Left renal pelvis (tissue), 4 donors: ENCODE results near the gene LOX. TPM values are rescaled to one million over a fixed set of nuclear protein-coding genes. Genes with fewer than 3 reads are reported as not detected.

Experiments used
- DNase-seq, 4 donors: peaks; one replicate each; pipeline ENCODE4 v3.0.0-alpha.2; 2013; ENCODE audit warnings: low read depth in 4 of 4, low spot score in 3 of 4
- polyA plus RNA-seq, 4 donors: library from polyadenylated mRNA; unstranded; fragments of 120-200 nt; gene quantifications; one replicate each; pipeline ENCODE4 v1.2.1, GENCODE V29; 2013; ENCODE audit not compliant: insufficient read length in 4 of 4

The LOX gene
- polyA plus RNA-seq, 4 donors, result 41.6 to 156 (median 49.0) TPM

- DNase-seq, result no peak
Observed at GRCh38 chr5:122056913-122057312, 21.1 kb downstream of the LOX start.

- no peak for DNase-seq
Observed at GRCh38 chr5:122054266-122054665, 23.8 kb downstream of the LOX start.

GRCh38 chr5:122053181-122054109 is 24.6 kb downstream of the LOX start:
- DNase-seq, result no peak

- no peak for DNase-seq
Observed at GRCh38 chr5:122051569-122051968, 26.5 kb downstream of the LOX start.

GRCh38 chr5:122050959-122051358 is 27.1 kb downstream of the LOX start:
- no peak for DNase-seq

- DNase-seq, result no peak
Observed at GRCh38 chr5:122040636-122041302, 37.3 kb downstream of the LOX start.

- no peak for DNase-seq
Observed at GRCh38 chr5:122036326-122036725, 41.7 kb downstream of the LOX start.

- DNase-seq, result no peak
Observed at GRCh38 chr5:122035913-122036312, 42.1 kb downstream of the LOX start.

- DNase-seq, result no peak
Observed at GRCh38 chr5:122031836-122032235, 46.2 kb downstream of the LOX start.

GRCh38 chr5:122030251-122030650 is 47.8 kb downstream of the LOX start:
- no peak for DNase-seq

- no peak for DNase-seq
Observed at GRCh38 chr5:122029818-122030217, 48.2 kb downstream of the LOX start.

- DNase-seq, result no peak
Observed at GRCh38 chr5:122022966-122023365, 55.1 kb downstream of the LOX start.

- DNase-seq, result no peak
Observed at GRCh38 chr5:122019919-122020590, 58.0 kb downstream of the LOX start.

- no peak for DNase-seq
Observed at GRCh38 chr5:122015471-122015870, 62.6 kb downstream of the LOX start.

GRCh38 chr5:122014236-122014935 is 63.7 kb downstream of the LOX start:
- no peak for DNase-seq

Other genes starting within 250 kb of the LOX start
- not detected for gene FTMT, start 226.4 kb downstream of the LOX start, polyA plus RNA-seq
- 10 to 100 TPM; 13.3 to 25.2 (median 18.8) TPM for gene SRFBP1, start 116.3 kb downstream of the LOX start, polyA plus RNA-seq
- under 1 TPM; 0.26 to 0.77 (median 0.71) TPM for gene ZNF474, start 51.3 kb upstream of the LOX start, polyA plus RNA-seq
- gene SNCAIP, start 234.0 kb upstream of the LOX start, polyA plus RNA-seq, result 10 to 100 TPM; 17.0 to 36.8 (median 22.7) TPM